ENCODE data around the gene MAGEA9. TPM values are rescaled to one million over a fixed set of nuclear protein-coding genes. Genes with fewer than 3 reads are reported as not detected.

Gene MAGEA9
- total and polyA plus RNA-seq, 9 of the 15 experiments (the other 6 are each of a cell fraction or from before 2014, with no cell fraction given), result 0.08 to 1.0 (median 0.25) TPM; not detected in 4

DNA sequence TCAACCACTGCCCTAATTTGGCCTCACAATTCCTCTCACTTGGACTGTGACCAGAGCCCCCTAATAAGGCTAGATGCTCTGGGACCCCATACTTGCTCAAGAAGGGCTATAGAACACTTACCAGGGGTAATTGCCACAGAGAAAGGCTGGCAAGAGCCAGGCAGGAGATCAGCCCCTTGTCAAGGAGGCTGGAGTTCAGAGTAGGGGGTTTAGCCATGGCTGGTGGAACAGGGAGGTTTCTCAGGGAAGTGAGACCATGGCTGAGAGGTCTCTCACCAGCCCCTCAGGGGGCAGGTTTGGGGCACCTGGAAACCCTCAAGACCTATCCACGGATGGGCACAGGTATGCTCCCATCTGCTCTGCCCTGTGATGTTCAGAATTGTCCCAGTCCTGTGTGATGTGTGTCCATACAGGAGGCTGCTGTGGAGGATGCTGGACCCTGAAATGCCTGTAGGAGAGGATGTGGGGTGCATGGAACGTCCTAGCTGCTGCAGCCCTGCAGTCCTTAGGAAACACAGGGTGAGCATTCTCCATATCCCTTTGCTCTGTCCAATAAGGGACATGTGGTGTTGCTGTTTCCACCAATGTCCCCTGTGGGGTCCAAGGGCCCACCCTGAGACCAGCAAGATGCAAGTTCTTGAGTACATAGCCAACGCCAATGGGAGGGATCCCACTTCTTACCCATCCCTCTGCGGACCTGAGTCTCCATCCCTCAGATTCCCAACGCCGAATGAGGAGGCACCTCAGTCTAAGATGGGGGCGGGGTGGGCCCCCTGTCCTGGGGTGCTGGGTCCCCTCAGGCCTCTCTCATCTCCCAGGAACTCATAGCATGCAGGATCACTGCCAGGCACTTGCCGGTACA lies 24.3 kb upstream of the MAGEA9 start:
- in situ Hi-C loops (cut with MboI), result no loop called here
- FAIRE-seq (no peak), DNase-seq (ENCODE audit: extremely low read depth in 1 of 4, low spot score in 3 of 4) (no peak), ATAC-seq (no peak)
- H2AFZ ChIP-seq (ENCODE audit: low read depth, low read length), result no peak overlapping the region
- no peak overlapping the region for H3K4me2 ChIP-seq (ENCODE audit: insufficient read depth, low read length)
- CTCF ChIA-PET (ENCODE audit: low intra/inter-chr PET ratio), result no interaction called here
- intact Hi-C loops (cut with micrococcal nuclease), result no loop called here
- H3K9me3 ChIP-seq (replicated peaks; ENCODE audit: control insufficient read depth, insufficient read depth, low read depth, low read length), result no peaks in the 10 kb centered on the region
- H3K36me3 ChIP-seq (ENCODE audit: control insufficient read depth, insufficient read depth, low read length), result no peaks in the 10 kb centered on the region
- H3K9me1 ChIP-seq (ENCODE audit: control insufficient read depth, insufficient read depth, low read length), result no peaks in the 10 kb centered on the region
- POLR2A ChIA-PET, result no interaction called here
- H4K20me1 ChIP-seq (replicated peaks; ENCODE audit: control insufficient read depth, insufficient read depth, low read length), result no peaks in the 10 kb centered on the region
- H3K9ac ChIP-seq (ENCODE audit: insufficient read depth in 1 of 2, low read depth in 2 of 2, low read length in 2 of 2), result no peak overlapping the region
- no peaks in the 10 kb centered on the region for H3K79me2 ChIP-seq (ENCODE audit: control insufficient read depth, insufficient read depth, low read length)
- BruUV-seq (replicated peaks), result no TSS peak
- 1% methylated on average over 8 of the region's 8 CpGs for WGBS (ENCODE audit: insufficient coverage, low coverage, missing lambda C conversion rate)
- H3K27ac ChIP-seq (ENCODE audit: extremely low read depth, low read depth, low read length), result no peak overlapping the region
- peaks cover 0 to 7% of the 10 kb centered on the region in 2 experiments; a peak in 1 of 5 replicates for H3K27me3 ChIP-seq (ENCODE audit: control insufficient read depth in 2 of 2, insufficient read depth in 2 of 2, low read length in 2 of 2)
- H3K4me3 ChIP-seq, result no peak overlapping the region
- peaks cover 0 to 5% of the 10 kb centered on the region in 2 experiments; a peak in 1 of 5 replicates for H3K4me1 ChIP-seq (replicated peaks in 1 of 2; ENCODE audit: control insufficient read depth in 2 of 2, insufficient read depth in 2 of 2, low read length in 2 of 2)
- TF ChIP-seq PML (IDR thresholded peaks at IDR 0.05; ENCODE audit: low read length), result no peak
- no peak for TF ChIP-seq IRF2 (CRISPR knock-in tag; IDR thresholded peaks at IDR 0.05)
- TF ChIP-seq, protein P1, sequence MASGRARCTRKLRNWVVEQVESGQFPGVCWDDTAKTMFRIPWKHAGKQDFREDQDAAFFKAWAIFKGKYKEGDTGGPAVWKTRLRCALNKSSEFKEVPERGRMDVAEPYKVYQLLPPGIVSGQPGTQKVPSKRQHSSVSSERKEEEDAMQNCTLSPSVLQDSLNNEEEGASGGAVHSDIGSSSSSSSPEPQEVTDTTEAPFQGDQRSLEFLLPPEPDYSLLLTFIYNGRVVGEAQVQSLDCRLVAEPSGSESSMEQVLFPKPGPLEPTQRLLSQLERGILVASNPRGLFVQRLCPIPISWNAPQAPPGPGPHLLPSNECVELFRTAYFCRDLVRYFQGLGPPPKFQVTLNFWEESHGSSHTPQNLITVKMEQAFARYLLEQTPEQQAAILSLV (tag; IDR thresholded peaks at IDR 0.05), result no peak
- TF ChIP-seq BMI1 (IDR thresholded peaks at IDR 0.05; ENCODE audit: low read length), result no peak
- TF ChIP-seq, protein P2, sequence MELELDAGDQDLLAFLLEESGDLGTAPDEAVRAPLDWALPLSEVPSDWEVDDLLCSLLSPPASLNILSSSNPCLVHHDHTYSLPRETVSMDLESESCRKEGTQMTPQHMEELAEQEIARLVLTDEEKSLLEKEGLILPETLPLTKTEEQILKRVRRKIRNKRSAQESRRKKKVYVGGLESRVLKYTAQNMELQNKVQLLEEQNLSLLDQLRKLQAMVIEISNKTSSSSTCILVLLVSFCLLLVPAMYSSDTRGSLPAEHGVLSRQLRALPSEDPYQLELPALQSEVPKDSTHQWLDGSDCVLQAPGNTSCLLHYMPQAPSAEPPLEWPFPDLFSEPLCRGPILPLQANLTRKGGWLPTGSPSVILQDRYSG (tag; conservative IDR thresholded peaks at IDR 0.05; ENCODE audit: low read depth), result no peak
- no peak for TF ChIP-seq KLF13 (tag; IDR thresholded peaks at IDR 0.05; ENCODE audit: borderline replicate concordance, low read depth)
- no peak for TF ChIP-seq POLR2AphosphoS5 (IDR thresholded peaks at IDR 0.05; ENCODE audit: control insufficient read depth, insufficient read depth, low read depth, low read length)
- TF ChIP-seq ZNF384 (IDR thresholded peaks at IDR 0.05; ENCODE audit: low read depth, low read length), result no peak

All from K562 (cell line).